SK-MEL-5 (cell line): ENCODE results near the gene CENPO. TPM values are rescaled to one million over a fixed set of nuclear protein-coding genes. Genes with fewer than 3 reads are reported as not detected.

Experiments
- DNase-seq: peaks from one replicate; pipeline ENCODE4 v3.0.0-alpha.2; 2016; ENCODE audit warnings: low read depth, low spot score
- in situ Hi-C: cut with HindIII; loops from 2 replicates; pipeline ENCODE4 v1.10.0; 2016; ENCODE audit warnings: low sequenced_read_pairs, high pct_unique_total_duplicates, low pct_unique_long_range_greater_than_20kb
- total RNA-seq: library from RNA; depleted of rRNA; stranded (reverse); fragments of >200 nt; shearing (Covaris generic); gene quantifications from 2 replicates; pipeline ENCODE4 v1.2.3, GENCODE V29; 2014; rRNA removed

Gene CENPO
- total RNA-seq, 1 experiment from 2014 or later = 24.5 TPM

GRCh38 chr2:24870891-24871705 is 77.9 kb downstream of the CENPO start:
- in situ Hi-C loops = no loop called here
- DNase-seq = no peak

- in situ Hi-C loops = no loop called here
- DNase-seq = no peak
These were observed 78.7 kb downstream of the CENPO start for GRCh38 chr2:24871852-24872333.

Other genes starting within 250 kb of the CENPO start
- gene PTRHD1, start within 50 bp of the CENPO start, total RNA-seq = 57.6 and 61.2 TPM in 2 replicates
- 22.6 and 25.8 TPM in 2 replicates for gene ADCY3, start 126.8 kb downstream of the CENPO start, total RNA-seq
- gene DNAJC27, start 178.5 kb downstream of the CENPO start, total RNA-seq = 3.4 and 6.0 TPM in 2 replicates
- 7.9 and 10.1 TPM in 2 replicates for gene EFR3B, start 248.7 kb downstream of the CENPO start, total RNA-seq